Measurements from ENCODE around the gene S100A4. TPM values are rescaled to one million over a fixed set of nuclear protein-coding genes. Genes with fewer than 3 reads are reported as not detected.
"Not testable (repeated sequence)": the region's sequence is repeated elsewhere in the genome, so short reads cannot be mapped to it uniquely, and the experiment has no call there.

S100A4 gene
- total RNA-seq, result 690 TPM

- Histone ChIP-seq H3K9me3 (no peaks in the 10 kb centered on the region), H3K4me1 (peaks cover 48 to 73% of the 10 kb centered on the region in 2 donors), H3K36me3 (peaks cover 0 to 3% of the 10 kb centered on the region in 2 donors), H3K4me3 (peak within 1 kb of the TSS; percentile 47 to 68), H3K27me3 (no peaks in the 10 kb centered on the region), H3K27ac (peak within 1 kb of the TSS; percentile 90 to 92)
- no peak for TF ChIP-seq CTCF (IDR thresholded peaks at IDR 0.05)
- intact Hi-C loops (cut with DNase I), result loop anchor here (1.0 kb wide), 1 partner anchor 9 kb away; no protein-coding TSS in a partner anchor
- DNase-seq (ENCODE audit: low spot score in 2 of 2), result peak; percentile 84 to 97
Measured at GRCh38 chr1:153545067-153546055, at the start of gene S100A4. TSS of gene S100A4 (minus strand) at chr1:153545806. CDS start at chr1:153544794, 1,012 bp downstream.

DNA sequence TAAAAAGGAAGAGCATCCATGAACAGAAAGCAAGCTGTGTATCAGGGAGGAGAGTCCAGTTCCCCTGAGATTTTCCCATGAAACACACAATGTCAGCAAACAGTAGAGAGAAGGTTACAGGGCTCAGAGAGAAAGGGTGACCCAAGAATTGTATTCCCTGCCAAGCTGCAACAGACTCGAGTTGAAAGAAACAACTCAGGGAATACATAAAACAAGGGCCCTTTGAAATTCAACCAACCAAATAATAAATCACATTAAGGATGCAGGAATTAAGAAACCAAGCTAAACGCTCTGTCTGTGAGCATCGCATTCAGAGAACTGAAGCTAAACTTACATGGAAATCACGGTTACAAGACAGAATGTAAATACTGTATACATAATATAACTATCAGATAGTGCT is 47.1 kb upstream of the S100A4 start:
- no peaks in the 10 kb centered on the region for H3K4me1 ChIP-seq
- intact Hi-C loops (cut with DNase I), result no loop called here
- no peak for DNase-seq (ENCODE audit: low spot score in 2 of 2)
- TF ChIP-seq CTCF (IDR thresholded peaks at IDR 0.05), result no peak
- H3K36me3 ChIP-seq, result no peaks in the 10 kb centered on the region
- H3K9me3 ChIP-seq, result no peaks in the 10 kb centered on the region
- H3K27ac ChIP-seq, result no peak overlapping the region
- H3K27me3 ChIP-seq, result no peaks in the 10 kb centered on the region
- no peak overlapping the region for H3K4me3 ChIP-seq

DNA sequence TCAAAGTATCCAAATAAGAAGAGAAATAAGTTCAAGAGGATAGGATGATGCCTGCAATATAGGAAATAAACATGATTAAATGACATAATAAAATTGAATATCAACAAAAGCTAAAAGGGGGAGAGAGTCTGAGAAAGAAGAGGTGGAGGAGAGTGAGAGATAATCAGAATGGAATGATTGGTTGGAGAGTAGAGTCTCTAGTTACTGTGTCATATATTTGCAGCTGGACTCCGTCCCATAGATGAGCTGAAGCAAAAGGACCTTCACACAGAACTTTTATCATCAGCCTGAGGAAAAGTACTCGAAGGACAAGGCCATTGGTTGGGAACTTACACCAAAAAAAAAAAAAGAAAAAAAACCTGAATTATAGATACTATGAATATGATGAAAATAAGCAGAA is 42.9 kb upstream of the S100A4 start:
- Histone ChIP-seq H3K27me3 (no peaks in the 10 kb centered on the region), H3K4me1 (no peaks in the 10 kb centered on the region), H3K36me3 (no peaks in the 10 kb centered on the region), H3K4me3 (no peak overlapping the region), H3K9me3 (no peaks in the 10 kb centered on the region), H3K27ac (no peak overlapping the region)
- intact Hi-C loops (cut with DNase I), result no loop called here
- no peak for DNase-seq (ENCODE audit: low spot score in 2 of 2)
- TF ChIP-seq CTCF (IDR thresholded peaks at IDR 0.05), result no peak

GRCh38 chr1:153588033-153588432 is 42.4 kb upstream of the S100A4 start:
- H3K4me3 ChIP-seq; H3K4me1 ChIP-seq; DNase-seq (ENCODE audit: low spot score in 2 of 2); H3K27me3 ChIP-seq; H3K9me3 ChIP-seq; intact Hi-C loops (cut with DNase I); H3K36me3 ChIP-seq; H3K27ac ChIP-seq: not testable (repeated sequence)

- intact Hi-C loops (cut with DNase I), result no loop called here
- H3K27ac ChIP-seq, result no peak overlapping the region
Measured at GRCh38 chr1:153587314-153587713, 41.7 kb upstream of the S100A4 start.

More at GRCh38 chr1:153587314-153587713, 41.7 kb upstream of the S100A4 start:
- Histone ChIP-seq H3K4me3 (no peak overlapping the region), H3K27me3 (no peaks in the 10 kb centered on the region), H3K4me1 (no peaks in the 10 kb centered on the region), H3K9me3 (no peaks in the 10 kb centered on the region), H3K36me3 (no peaks in the 10 kb centered on the region)
- DNase-seq (ENCODE audit: low spot score in 2 of 2), result no peak
- no peak for TF ChIP-seq CTCF (IDR thresholded peaks at IDR 0.05)

Measured in ascending aorta (tissue), 2 donors.